Caco-2 (cell line): ENCODE data around the gene LAMB4. TPM values are rescaled to one million over a fixed set of nuclear protein-coding genes. Genes with fewer than 3 reads are reported as not detected.

Source experiments
- BruUV-seq: library from RNA; stranded (reverse); fragments of 400-500 nt; replicated peaks from 2 replicates; lab custom pipeline; 2021; lab: Mats Ljungman, UMichigan
- CTCF ChIA-PET: fragments of 300-600 bp; sonication (Branson Sonifier 250); formaldehyde crosslinking; loops from one replicate; lab custom pipeline; 2022; ENCODE audit warnings: antibody characterized with exemption; lab: Charles Lee
- POLR2A ChIA-PET: fragments of 300-600 bp; sonication (Branson Sonifier 250); formaldehyde crosslinking; loops from one replicate; lab custom pipeline; 2022; ENCODE audit warnings: antibody characterized with exemption; lab: Charles Lee
- DNase-seq, 2 experiments: peaks; one replicate each; pipeline versions ENCODE4 v3.0.0 to v3.0.0-alpha.2; 2020 to 2022
- H3K27me3 ChIP-seq: replicated peaks from 2 replicates; pipeline ENCODE4 v1.6.0; 2011; ENCODE audit warnings: low read length; ENCODE audit not compliant: control insufficient read depth, insufficient read depth
- H3K36me3 ChIP-seq: 2 replicates; pipeline ENCODE4 v1.5.1; 2011; ENCODE audit warnings: low read length; ENCODE audit not compliant: control insufficient read depth, insufficient read depth
- H3K4me1 ChIP-seq: fragments of 250-450 bp; sonication (Bioruptor Pico); 2 replicates; pipeline ENCODE4 v1.5.1; 2020; ENCODE audit warnings: mild to moderate bottlenecking
- H3K4me3 ChIP-seq: 2 replicates; pipeline ENCODE4 v1.5.1; 2011; ENCODE audit warnings: low read depth, mild to moderate bottlenecking, control low read depth, low read length
- H3K9me3 ChIP-seq: fragments of 250-450 bp; sonication (Bioruptor Pico); 2 replicates; pipeline ENCODE4 v1.5.1; 2020; ENCODE audit warnings: mild to moderate bottlenecking, moderate library complexity
- H3K27ac Mint-ChIP-seq: one replicate; pipeline ENCODE4 v1.8.0; 2022; ENCODE audit warnings: mixed read lengths; ENCODE audit not compliant: unreplicated experiment
- H3K27me3 Mint-ChIP-seq: one replicate; pipeline ENCODE4 v1.8.0; 2022; ENCODE audit warnings: mixed read lengths; ENCODE audit not compliant: insufficient read depth, unreplicated experiment
- H3K36me3 Mint-ChIP-seq: one replicate; pipeline ENCODE4 v1.8.0; 2022; ENCODE audit warnings: mild to moderate bottlenecking, mixed read lengths; ENCODE audit not compliant: insufficient read depth, unreplicated experiment
- H3K4me1 Mint-ChIP-seq: one replicate; pipeline ENCODE4 v1.8.0; 2022; ENCODE audit warnings: low read depth, mixed read lengths; ENCODE audit not compliant: unreplicated experiment
- H3K4me3 Mint-ChIP-seq: one replicate; pipeline ENCODE4 v1.8.0; 2022; ENCODE audit warnings: mild to moderate bottlenecking, moderate library complexity, mixed read lengths; ENCODE audit not compliant: unreplicated experiment
- H3K9me3 Mint-ChIP-seq: one replicate; pipeline ENCODE4 v1.8.0; 2022; ENCODE audit warnings: mixed read lengths; ENCODE audit not compliant: unreplicated experiment
- intact Hi-C: fragments of 100-400 bp; cut with micrococcal nuclease; formaldehyde crosslinking; loops from one replicate; pipeline ENCODE4 v1.10.0; 2022; ENCODE audit not compliant: unreplicated experiment
- total RNA-seq: library from RNA; stranded (reverse); gene quantifications from 2 replicates; pipeline ENCODE4 v1.2.3, GENCODE V29; 2022
- TF ChIP-seq, protein P1 (sequence below), 2 experiments: fragments of 200-600 bp in 1 of 2; IDR thresholded peaks; 1 replicate in 1 of 2; 2 replicates in 1 of 2; pipeline versions ENCODE4 v1.5.1 to v1.8.0; 2011 to 2022; ENCODE audit warnings: antibody characterized with exemption in 1 of 2, control low read depth in 1 of 2, inconsistent platforms in 1 of 2, low read depth in 1 of 2, low read length in 1 of 2, mild to moderate bottlenecking in 1 of 2, moderate library complexity in 1 of 2; ENCODE audit not compliant: insufficient read depth in 1 of 2, severe bottlenecking in 1 of 2, unreplicated experiment in 1 of 2

The LAMB4 gene
- total RNA-seq, 1 experiment from 2014 or later, result 0.52 TPM

DNA sequence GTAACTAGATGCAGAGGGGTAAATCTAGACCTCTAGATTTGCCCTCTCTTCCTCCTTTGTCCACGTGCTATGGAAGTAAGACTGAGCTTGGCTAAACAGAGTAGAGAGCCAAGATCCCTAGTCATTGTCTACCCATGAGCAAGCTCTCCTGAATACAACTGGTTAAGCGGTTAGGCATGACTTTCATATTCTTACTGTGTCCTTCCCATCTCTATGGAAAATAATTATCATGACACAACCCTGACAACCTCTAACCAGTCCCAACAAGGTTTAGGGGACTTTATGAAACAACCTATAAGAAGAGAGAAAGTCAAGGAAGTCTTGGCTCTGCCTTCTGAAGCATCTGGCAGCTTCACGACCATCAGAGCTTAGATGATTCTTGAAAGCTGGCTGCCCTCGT, 7.8 kb upstream of the LAMB4 start:
- Mint-ChIP-seq H3K27me3 (no peaks in the 10 kb centered on the region), H3K4me1 (peaks cover 4% of the 10 kb centered on the region), H3K27ac (no peak overlapping the region), H3K9me3 (peaks cover 10% of the 10 kb centered on the region), H3K36me3 (no peaks in the 10 kb centered on the region), H3K4me3 (no peak overlapping the region)
- no peaks in the 10 kb centered on the region for H3K27me3 ChIP-seq
- H3K4me3 ChIP-seq, result no peak overlapping the region
- no peaks in the 10 kb centered on the region for H3K36me3 ChIP-seq
- TF ChIP-seq, protein P1, sequence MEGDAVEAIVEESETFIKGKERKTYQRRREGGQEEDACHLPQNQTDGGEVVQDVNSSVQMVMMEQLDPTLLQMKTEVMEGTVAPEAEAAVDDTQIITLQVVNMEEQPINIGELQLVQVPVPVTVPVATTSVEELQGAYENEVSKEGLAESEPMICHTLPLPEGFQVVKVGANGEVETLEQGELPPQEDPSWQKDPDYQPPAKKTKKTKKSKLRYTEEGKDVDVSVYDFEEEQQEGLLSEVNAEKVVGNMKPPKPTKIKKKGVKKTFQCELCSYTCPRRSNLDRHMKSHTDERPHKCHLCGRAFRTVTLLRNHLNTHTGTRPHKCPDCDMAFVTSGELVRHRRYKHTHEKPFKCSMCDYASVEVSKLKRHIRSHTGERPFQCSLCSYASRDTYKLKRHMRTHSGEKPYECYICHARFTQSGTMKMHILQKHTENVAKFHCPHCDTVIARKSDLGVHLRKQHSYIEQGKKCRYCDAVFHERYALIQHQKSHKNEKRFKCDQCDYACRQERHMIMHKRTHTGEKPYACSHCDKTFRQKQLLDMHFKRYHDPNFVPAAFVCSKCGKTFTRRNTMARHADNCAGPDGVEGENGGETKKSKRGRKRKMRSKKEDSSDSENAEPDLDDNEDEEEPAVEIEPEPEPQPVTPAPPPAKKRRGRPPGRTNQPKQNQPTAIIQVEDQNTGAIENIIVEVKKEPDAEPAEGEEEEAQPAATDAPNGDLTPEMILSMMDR (IDR thresholded peaks at IDR 0.05; ENCODE audit: insufficient read depth in 1 of 2, low read depth in 1 of 2, low read length in 1 of 2, severe bottlenecking in 1 of 2, unreplicated experiment in 1 of 2), result no peak
- CTCF ChIA-PET, result no interaction called here
- no TSS peak for BruUV-seq
- DNase-seq, result no peak
- POLR2A ChIA-PET, result no interaction called here
- H3K9me3 ChIP-seq, result no peaks in the 10 kb centered on the region
- intact Hi-C loops, result no loop called here
- peaks cover 6% of the 10 kb centered on the region; the same call in 1 of the 2 replicates for H3K4me1 ChIP-seq

DNA sequence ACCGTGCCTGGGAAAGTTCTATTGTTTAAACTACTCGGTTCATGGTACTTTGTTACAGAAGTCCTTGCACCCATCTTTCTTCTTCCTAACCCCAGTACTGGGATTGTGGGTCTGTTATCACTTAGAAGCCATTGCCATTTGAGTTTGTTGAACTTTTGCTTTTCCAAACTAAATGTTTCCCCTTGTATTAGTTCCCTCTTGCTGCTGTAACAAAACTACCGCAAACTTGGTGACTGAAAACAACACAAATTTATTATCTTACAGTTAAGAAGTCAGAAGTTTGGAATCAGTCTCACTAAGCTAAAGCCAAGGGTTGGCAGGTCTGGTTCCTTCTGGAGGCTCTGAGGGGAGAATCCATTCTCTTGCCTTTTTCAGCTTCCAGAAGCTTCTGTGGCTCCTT, 6.9 kb upstream of the LAMB4 start:
- CTCF ChIA-PET, result no interaction called here
- H3K36me3 ChIP-seq, result no peaks in the 10 kb centered on the region
- H3K9me3 Mint-ChIP-seq, result peaks cover 10% of the 10 kb centered on the region
- H3K4me1 ChIP-seq, result no peaks in the 10 kb centered on the region
- no peak for DNase-seq
- no peaks in the 10 kb centered on the region for H3K27me3 ChIP-seq
- H3K27me3 Mint-ChIP-seq, result no peaks in the 10 kb centered on the region
- intact Hi-C loops, result no loop called here
- no peaks in the 10 kb centered on the region for H3K9me3 ChIP-seq
- H3K4me1 Mint-ChIP-seq, result no peaks in the 10 kb centered on the region
- no peak overlapping the region for H3K4me3 ChIP-seq
- H3K27ac Mint-ChIP-seq, result no peak overlapping the region
- TF ChIP-seq, protein P1 (IDR thresholded peaks at IDR 0.05; ENCODE audit: insufficient read depth in 1 of 2, low read depth in 1 of 2, low read length in 1 of 2, severe bottlenecking in 1 of 2, unreplicated experiment in 1 of 2), result no peak
- POLR2A ChIA-PET, result no interaction called here
- H3K36me3 Mint-ChIP-seq, result no peaks in the 10 kb centered on the region
- no peak overlapping the region for H3K4me3 Mint-ChIP-seq
- BruUV-seq, result no TSS peak

DNA sequence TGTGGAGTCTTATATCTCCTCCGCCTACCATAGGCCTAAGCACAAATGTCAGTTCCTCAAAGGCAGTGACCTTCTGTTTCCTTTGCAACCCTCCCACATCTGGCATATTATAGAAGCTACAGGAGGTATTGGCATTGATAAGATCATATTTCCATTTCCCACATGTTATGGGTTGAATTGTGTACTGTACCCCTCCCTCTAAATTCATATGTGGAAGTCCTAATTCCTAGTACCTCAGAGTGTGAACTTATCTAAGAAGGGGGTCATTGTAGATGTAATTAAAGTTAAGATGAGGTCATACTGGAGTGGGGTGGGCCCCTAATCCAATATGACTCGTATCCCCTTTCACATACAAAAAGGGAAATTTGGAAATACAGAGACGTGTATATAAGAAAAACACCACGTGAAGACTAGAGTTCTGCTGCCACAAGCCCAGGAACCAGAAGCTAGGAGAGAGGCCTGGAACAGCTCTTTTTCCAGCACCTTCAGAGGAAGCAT, 6.1 kb upstream of the LAMB4 start:
- Mint-ChIP-seq H3K27me3 (no peaks in the 10 kb centered on the region), H3K4me3 (no peak overlapping the region), H3K9me3 (peaks cover 10% of the 10 kb centered on the region), H3K36me3 (no peaks in the 10 kb centered on the region), H3K4me1 (no peaks in the 10 kb centered on the region), H3K27ac (no peak overlapping the region)
- ChIA-PET CTCF (no interaction called here), POLR2A (no interaction called here)
- intact Hi-C loops, result no loop called here
- H3K4me1 ChIP-seq, result no peaks in the 10 kb centered on the region
- no peaks in the 10 kb centered on the region for H3K9me3 ChIP-seq
- no TSS peak for BruUV-seq
- no peak overlapping the region for H3K4me3 ChIP-seq
- no peaks in the 10 kb centered on the region for H3K27me3 ChIP-seq
- TF ChIP-seq, protein P1 (IDR thresholded peaks at IDR 0.05; ENCODE audit: insufficient read depth in 1 of 2, low read depth in 1 of 2, low read length in 1 of 2, severe bottlenecking in 1 of 2, unreplicated experiment in 1 of 2), result no peak
- H3K36me3 ChIP-seq, result no peaks in the 10 kb centered on the region
- no peak for DNase-seq
